ENCODE results near the gene SNX13.

GRCh38 chr7:17879075-17879661, 61.1 kb downstream of the SNX13 start:
- TF ChIP-seq CTCF (IDR thresholded peaks at IDR 0.05) (no peak), POLR2AphosphoS5 (IDR thresholded peaks at IDR 0.05) (no peak), POLR2A (IDR thresholded peaks at IDR 0.05) (no peak), EP300 (IDR thresholded peaks at IDR 0.05) (no peak)

Measured in sigmoid colon (tissue), 4 donors.